Superior temporal gyrus (tissue), 1 donor: ENCODE results near the gene FAM114A1.
A peak's percentile ranks its signal among the peaks of the same experiment; 100 is the strongest.
"Not testable (repeated sequence)": the region's sequence is repeated elsewhere in the genome, so short reads cannot be mapped to it uniquely, and the experiment has no call there.

Source experiments
- DNase-seq: peaks from one replicate; pipeline ENCODE4 v3.0.0-alpha.2; 2016; ENCODE audit errors: extremely low spot score

Gene FAM114A1

DNA sequence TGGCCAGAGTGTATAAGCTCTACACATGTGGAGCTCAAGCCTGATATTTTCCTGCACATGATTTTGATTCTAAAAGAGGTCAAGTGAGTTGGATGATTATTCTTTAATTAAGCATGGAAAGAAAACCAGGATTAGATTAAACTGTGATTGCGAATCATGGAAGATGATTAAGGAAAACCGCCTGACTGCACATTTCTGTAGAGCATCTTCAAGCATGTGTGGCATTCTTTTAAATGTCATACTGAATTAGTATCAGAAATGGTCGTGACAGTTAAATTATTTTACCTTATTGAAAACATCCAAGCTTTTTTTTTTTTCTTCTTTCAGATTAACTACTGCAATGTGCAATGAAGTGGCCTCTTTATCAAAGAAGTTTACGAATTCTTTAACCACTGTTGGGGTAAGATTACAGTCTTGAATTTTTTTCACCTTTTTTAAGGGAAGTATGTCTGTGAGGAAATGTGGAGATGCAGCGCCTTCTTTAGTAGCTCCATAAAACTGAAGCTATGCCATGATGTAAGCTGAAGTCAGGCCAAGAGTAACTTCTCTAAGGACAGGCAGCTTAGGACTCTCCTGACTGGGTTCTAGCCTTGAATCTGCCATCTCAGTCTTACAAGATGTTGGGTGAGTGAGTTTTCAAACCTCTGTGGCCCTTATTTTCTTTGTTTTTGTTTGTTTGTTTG, 67.9 kb downstream of the FAM114A1 start:
- DNase-seq: no peak

DNA sequence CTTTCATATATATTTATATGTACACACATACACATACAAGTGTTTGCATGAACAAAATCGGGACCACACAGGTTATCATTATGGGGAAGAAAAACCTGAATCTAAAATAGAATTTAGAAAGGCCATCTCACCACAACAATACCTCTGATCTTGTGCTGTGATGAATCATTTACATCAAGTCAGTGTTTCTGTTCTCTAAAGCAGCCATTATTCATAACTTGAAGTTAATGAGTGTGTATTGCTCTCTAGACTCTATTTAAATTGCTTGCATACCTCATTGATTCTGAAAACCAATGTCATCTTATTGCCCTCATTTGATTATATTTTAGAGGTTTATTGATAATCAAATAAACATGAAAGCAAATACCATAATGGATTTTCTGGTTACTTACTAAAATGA, 71.6 kb downstream of the FAM114A1 start:
- DNase-seq: peak; percentile 4

DNA sequence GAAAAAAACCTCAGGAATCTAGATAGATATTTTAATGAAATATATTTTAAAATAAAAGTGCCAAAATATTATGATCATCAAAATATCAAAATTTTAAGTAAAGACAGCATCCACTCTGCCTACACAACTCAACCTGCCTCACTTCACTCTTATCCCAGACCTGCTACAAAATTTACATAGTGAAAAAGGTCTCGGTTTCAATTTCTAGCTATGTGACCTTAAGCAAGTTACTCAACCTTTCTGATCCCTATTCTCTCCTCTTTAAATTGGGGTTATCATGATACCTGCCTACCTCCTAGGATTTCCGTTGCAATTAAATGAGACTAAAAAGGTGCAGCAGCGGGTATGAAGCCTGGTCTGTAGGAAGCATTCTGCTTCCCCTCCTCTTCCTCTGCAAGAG, 72.9 kb downstream of the FAM114A1 start:
- DNase-seq: no peak

DNA sequence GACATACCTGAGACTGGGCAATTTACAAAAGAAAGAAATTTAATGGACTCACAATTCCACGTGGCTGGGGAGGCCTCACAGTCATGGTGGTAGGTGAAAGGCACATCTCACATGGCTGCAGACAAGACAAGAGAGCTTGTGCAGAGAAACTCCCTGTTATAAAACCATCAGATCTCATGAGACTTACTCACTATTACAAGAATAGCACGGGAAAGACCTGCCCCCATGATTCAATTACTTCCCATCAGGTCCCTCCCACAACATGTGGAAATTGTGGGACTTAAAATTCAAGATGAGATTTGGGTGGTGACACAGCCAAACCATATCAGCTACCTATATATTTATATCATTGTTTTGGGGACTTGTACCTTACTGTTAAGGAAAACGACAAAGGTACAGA, 74.3 kb downstream of the FAM114A1 start:
- not testable (repeated sequence) for DNase-seq

DNA sequence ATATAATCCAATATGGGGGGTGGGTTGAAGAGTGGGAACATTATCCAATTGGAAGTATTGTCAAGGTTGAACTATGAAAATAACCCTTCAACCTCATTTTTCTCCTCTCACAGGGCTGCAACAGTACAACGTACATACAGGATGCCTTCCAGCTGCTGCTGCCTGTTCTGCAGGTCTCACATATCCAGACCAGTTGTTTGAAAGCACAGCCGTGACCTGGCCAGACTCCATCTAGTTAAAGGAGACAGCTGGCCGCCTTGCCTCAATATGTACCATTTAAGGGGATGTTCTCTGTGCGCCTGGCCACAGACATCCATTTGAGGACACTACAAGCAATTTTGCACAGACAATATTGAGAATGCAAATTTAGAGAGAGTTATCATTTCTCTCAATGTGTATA, 75.7 kb downstream of the FAM114A1 start:
- peak; percentile 22 for DNase-seq

DNA sequence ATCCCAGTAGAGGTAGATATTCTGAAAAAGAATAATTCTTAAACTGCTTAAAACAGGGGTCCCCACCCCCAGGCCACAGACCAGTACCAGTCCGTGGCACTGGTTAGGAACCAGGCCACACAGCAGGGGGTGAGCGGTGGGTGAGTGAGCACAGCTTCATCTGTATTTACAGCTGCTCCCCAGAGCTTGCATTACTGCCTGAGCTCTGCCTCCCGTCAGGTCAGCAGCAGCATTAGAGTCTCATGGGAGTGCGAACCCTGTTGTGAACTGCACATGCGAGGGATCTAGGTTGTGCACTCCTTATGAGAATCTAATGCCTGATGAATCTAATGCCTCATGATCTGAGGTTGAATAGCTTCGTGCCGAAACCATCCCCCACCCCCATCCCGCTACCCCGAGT, 76.8 kb downstream of the FAM114A1 start:
- no peak for DNase-seq

DNA sequence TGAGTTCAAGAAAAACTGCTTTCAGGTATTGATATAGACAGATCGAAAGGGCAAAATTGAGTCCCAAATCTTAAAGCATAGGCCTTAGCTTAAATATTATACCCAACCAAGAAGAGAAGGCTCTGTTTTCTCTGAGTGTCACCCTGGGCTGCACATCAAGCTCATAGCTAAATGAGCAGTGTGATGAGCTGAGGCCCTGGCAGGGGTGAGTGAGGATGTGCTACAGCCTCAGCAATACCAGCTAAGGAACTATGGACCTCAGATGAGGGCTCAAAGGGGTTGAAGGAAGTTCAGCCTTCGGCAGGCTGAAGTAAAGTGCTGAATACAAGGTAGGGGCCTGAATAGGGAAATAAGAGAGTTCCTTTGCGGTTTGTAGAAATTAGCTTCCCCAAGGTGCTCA, 79.3 kb downstream of the FAM114A1 start:
- DNase-seq: peak; percentile 13

DNA sequence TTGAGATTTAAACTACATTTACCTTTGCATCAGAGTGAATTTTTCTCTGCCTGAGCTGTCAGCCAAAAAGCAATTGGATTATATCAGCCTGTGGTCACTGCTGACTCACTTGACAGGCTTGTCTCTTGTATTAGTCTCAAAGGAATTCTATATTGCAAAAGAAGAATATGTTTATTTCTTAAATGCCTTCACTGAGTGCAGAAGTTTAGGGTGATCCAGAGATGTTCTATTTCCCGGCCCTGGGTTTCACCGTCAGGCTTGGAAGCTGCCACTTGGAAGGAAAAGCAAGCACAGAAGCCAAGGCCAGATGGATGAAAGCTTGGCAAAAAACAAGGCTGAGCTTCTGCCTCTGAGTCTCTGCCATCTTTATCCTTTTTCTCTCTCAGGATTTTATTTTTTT, 80.9 kb downstream of the FAM114A1 start:
- peak; percentile 75 for DNase-seq

DNA sequence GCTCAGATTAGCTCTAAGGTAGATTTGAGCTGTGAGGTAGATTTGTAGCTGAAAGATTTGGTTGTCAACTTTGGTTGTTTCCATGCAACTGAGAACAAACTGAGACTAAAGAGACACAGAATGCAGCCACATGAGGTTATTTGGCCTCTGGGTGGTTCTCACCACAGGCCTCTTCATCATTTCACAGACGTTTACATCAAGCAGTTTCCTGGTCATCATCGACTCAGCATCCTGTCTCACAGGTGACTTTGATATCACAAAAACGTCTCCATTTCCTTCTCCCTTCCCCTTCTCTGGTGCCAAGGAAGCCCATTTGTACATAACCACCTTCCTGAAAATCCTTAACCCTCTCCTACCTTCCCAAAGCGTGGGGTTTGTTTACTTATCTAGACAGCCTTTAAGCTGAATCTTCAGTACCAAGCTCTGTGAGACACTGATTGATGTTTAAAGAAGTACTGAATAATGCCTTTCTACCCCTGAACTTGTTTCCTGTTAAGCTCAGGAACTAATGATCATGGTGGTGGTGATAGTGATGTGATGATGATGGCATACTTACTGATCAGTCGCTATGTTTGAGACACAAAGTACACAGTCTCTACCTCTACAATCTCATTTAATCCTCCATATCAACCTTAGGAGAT, 81.9 kb downstream of the FAM114A1 start:
- peak; percentile 13 for DNase-seq

DNA sequence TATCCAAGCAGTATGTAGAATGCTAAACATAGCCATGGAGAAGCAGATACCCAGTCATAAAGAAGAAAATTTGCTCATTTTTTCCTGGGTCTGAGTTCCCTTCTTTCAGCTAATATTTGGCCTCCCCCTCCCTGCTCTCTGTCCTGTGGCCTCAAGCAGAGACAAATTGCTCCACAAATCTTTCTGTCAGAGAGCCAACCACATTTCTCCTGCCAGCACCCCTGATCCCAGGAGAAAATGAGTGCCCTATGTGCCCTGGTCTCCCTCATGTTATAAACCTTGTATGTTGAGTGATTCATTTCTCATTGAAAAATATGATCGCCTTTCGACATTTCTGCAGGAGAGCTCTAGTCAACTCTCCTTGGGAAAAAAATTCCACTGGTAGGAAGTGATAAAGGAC, 82.6 kb downstream of the FAM114A1 start:
- DNase-seq: no peak

DNA sequence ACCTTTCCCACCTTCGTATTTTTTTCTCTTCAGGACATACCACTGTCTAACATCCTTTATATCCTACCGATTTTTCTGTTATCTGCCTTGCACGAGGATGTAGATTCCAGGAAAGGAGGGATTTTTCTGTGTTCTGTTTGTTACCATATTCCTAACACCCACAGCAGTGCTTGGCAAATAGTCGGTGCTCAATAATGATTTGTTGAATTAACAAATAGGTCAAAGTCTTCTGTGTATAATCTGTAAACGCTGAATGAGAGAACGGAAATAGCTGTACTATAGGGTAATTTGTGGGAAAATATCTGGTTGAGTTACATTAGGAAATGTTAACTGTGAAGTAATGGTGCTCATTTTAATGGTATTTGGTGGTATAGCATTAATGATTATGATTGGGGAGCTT, 83.1 kb downstream of the FAM114A1 start:
- DNase-seq: no peak

DNA sequence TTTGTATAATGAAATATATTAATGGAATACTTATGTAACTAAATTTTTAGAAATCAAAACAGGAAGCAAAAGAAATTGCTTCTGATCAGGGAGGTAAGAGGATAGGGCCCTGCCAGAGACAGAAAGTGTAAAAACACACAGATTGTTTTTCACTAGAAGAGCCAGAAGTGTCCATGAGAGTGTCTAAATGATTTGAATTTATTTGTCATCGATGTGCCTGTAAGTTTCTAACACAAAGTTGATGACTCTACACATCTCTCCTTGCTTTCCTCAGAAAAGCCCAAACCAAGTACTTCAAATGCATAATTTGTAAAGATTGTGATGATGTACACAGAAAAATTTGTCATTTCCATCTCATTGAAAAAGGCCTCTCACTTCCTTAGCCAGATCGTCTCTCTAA, 84.0 kb downstream of the FAM114A1 start:
- no peak for DNase-seq

DNA sequence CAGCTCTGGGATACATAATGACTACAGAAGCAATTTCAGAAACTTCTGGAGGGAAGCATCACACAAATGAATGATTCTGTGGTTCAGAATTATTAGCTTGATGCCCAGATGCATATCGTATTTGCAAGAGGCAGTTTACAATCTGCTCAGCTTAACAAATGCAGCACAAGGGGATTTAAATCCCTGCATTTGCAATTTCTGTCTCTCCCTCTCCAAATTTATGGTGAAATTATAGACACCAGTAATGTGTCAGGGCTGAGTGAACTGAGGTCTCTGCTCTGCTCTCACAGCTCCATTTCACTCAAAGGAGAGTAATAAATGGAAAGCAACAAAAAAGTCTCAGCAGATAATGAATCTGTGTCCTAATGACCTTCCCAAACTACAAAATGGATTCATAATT, 84.4 kb downstream of the FAM114A1 start:
- DNase-seq: no peak

DNA sequence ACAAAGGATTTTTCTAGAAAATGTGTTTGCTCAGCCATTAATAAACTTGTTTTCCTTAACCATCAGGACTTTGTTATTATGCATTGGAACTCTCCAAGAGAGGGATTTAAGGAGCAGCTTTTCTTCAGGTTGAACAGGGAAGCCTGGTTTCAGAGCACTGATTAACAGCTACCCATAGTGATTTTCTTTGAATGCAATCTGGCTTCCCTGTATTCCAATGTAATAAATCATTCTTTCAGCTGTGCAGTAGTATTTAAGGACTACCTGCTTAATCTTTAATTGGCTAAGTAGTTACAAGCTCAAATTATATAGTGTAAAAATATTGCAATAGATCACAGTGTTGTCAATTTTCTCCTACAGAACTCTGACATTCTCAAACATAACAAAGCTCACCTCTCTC, 87.1 kb downstream of the FAM114A1 start:
- peak; percentile 9 for DNase-seq

DNA sequence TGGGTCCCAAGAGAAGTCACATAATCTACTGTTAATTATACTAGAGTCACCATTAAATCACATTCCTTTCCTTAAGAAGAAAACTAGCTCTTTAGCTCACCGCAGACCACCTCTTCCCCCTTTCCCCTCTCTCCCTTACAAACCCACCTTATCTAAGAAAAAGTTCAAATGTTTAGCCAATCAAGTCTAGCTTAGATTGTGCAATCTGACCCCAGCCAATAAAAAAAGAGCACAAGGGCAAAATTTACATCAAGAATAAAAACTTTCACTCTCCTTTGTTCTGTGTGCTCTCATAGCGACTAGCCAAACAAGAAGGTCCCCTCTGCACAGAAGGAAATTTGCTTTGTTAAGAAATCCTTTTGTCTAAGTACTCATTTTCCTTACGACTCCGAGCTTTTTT, 88.4 kb downstream of the FAM114A1 start:
- DNase-seq: no peak

DNA sequence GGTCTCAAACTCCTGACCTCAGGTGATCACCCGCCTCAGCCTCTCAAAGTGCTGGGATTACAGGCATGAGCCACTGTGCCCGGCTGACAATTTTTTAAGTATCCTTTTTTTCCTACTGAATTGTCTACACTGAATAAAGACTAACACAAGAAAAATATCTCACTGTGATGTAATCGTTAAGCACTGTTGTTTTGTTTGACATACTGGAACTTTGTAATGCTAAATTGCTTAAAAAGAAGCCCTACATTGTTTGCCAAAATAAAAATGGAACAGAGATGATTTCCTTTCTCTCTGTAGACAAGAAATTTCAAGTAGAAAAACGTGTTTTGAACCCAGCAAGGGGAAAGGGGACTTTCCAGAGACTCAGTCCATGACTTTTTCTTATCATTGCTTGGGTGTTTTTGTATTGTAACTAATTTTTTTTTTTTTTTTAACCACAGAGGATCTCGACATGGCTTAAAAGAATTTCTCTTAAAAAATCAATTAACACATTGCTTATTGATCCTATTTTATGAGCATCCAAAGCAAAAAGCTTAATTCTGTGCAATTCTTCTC, 89.7 kb downstream of the FAM114A1 start:
- no peak for DNase-seq

DNA sequence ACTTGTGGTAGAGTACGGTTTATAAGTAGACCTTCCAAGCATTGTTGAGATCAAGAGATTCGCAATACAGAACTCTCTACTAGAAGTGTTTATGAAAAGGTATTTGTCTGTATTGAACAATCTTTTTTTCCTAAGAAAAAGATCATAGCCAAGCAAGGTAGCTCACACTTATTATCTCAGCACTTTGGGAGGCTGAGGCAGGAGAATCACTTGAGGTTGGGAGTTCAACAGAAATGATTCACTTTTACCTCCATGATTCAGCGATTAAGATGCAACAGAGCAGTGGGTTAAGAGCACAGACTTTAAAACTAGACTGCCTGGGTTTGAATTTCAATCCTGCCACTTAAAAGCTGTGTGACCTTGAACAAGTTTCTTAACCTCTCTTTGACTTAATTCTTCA, 90.3 kb downstream of the FAM114A1 start:
- DNase-seq: no peak

DNA sequence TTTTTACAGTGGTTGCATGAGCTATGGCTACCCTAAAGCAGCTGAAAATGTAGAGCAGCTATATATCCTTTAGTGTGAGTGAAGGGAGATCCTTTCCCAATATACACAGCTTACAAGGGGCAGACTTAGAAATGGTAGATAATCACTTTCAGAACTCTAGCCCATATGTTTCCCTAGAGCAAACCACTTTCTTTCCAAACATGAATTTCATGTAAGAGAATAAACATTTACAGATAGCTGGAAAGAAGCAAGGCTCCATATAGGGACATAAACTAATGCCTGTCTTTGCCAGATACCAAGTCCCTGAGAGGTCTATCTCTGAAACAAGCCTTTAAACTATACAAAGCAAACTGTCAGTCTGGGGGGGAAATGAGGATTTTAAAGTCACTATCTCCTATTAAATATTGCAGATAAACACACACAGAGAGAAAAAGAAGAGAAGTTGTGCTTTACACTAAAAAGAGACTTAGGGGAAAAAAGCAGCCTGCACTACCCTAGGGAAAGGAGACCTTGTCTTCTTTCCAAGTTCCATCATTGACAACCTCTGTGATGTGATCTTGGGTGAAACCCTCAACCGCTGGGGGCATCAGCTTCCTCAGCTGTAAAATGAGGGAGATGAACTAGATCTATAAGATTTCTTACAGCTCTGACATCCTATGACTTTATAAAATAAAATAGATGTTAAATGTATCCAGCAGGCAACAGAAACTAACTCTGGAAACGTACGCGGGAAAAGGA, 91.0 kb downstream of the FAM114A1 start:
- peak; percentile 4 for DNase-seq

DNA sequence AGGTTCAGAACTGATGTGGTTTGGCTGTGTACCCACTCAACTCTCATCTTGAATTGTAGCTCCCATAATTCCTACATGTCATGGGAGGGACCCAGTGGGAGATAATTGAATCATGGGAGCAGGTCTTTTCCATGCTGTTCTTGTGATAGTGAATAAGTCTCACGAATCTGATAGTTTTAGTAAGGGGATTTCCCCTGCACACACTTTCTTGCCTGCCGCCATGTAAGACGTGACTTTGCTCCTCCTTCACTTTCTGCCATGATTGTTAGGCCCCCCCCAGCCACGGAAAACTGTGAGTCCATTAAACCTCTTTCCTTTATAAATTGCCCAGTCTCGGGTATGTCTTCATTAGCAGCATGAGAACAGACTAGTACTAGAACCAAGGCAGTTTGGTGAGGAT, 91.6 kb downstream of the FAM114A1 start:
- DNase-seq: not testable (repeated sequence)

DNA sequence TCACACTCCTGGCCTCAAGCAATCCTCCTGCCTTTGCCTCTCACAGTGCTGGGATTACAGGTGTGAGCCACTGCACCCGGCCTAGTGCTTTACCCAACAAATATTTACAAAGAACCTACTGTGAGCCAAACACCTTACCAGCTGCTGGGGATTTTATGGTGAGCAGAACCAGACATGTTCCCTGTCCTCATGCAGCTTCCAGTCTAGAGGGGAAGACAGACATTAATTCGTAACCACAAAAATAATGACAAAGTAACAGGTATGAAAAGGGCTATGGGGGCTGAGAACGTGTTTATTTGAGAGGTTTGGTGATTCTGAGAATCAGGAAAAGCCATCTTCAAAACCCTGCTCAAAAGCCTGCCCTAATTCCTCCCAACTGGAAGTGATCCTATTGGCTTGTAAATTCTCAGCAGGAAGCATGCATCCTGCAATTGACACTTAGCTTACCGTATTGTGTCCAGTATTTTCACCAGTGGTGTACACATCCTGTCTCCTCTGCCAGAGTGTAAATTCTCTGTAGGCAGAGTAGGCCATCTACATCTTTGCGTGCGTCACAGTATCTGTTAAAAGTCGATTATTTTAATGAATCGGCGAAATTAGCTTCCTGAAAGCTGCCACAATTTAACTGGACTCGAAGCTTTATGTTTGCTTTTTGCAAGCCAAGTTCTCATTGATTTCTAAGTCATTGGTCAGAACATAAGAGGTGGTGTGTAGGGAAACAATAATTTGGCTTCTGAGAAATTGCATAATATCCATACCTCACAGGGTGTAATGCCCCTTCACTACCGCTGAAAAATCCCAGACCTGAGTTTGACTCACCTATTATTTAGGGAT, 97.6 kb downstream of the FAM114A1 start:
- no peak for DNase-seq

DNA sequence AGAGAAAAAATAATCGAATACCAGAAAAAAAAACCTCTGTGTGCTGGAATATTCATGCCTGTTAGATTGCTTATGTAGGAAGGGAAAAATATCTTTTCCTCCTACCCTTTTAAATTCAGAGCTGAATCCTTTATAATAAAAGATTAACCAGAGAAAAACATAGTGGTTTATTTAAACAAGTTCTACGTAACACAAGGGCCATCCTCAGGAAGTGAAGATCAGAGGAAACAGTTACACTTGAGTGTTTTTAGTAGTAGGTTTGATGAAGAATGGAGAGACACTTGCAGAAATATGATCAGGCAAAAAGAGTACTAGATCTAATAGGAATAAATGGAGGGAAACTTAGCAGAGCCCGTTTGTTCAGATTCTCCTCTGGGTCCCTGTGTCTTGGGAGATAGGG, 98.3 kb downstream of the FAM114A1 start:
- no peak for DNase-seq
